Ecto neural progenitor cell (in vitro differentiated cells): ENCODE data around the gene SH3D19.
A peak's percentile ranks its signal among the peaks of the same experiment; 100 is the strongest.
"Not testable (repeated sequence)": the region's sequence is repeated elsewhere in the genome, so short reads cannot be mapped to it uniquely, and the experiment has no call there.

Experiments used
- DNase-seq: peaks from one replicate; pipeline ENCODE4 v3.0.0-alpha.2; 2018; ENCODE audit warnings: low spot score

Gene SH3D19

GRCh38 chr4:151325111-151325948 is at the start of gene SH3D19:
Gene SH3D19, minus strand, starts transcription at chr4:151325605. Its CDS starts 253 bp downstream, at chr4:151325352.
- peak; percentile 84 for DNase-seq

DNA sequence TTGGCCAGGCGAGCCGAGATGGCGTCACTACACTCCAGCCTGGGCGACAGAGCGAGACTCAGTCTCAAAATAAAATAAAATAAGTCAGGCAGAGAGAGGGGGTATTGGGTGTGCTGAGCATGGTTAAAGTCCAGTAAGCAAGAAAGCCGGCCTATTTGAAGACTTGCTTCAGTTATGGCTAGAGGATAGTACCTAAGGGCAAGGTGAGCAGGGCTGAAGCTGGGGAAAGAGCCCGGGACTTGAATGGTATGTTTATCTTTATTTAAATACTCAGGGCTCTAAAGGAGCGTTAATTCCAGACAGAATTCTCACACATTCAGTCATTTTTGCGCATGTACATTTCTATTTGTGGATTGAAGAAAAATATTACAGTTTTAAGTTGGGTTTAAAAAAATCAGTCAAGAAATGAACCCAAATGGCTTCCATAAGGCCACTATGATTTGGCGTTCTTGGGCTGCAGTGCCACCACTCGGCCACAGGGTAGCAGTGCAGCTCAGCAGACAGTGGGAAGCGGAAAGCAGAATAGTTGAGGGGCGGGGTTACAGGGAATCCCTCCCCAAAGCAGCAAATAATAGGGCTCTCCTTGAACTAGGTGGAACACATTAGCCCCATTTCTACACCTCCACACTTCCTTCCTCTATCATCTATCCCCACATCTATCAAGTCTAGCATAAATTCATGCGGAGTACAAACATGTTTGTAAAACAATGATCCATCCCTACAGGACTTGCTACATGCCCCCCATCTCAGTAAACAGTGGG is 37.2 kb upstream of the SH3D19 start:
- DNase-seq, result peak; percentile 84

- no peak for DNase-seq
Measured at GRCh38 chr4:151361966-151362365, 36.6 kb upstream of the SH3D19 start.

GRCh38 chr4:151361126-151361525 is 35.7 kb upstream of the SH3D19 start:
- DNase-seq, result no peak

GRCh38 chr4:151359576-151359975 is 34.2 kb upstream of the SH3D19 start:
- DNase-seq, result no peak

DNA sequence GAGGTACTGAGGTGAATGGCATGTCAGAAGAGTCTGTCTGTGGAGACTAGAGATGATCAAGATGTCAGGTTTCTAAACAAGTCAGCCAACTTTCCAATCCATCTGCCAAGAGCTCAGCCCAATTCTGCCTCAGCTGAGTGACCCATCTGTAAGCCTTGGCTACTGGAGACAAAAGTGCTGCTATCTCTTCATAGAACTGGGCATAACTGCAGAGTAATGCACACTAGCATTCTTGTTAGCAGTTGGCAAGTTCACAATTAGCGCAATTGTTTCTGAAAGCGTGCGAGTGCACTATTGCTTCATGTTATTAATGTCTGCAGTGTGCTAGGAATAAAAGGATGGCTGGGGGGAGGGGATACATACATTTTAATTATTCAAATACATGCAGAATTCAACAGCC is 32.9 kb upstream of the SH3D19 start:
- no peak for DNase-seq

GRCh38 chr4:151356510-151356909 is 31.1 kb upstream of the SH3D19 start:
- no peak for DNase-seq

DNA sequence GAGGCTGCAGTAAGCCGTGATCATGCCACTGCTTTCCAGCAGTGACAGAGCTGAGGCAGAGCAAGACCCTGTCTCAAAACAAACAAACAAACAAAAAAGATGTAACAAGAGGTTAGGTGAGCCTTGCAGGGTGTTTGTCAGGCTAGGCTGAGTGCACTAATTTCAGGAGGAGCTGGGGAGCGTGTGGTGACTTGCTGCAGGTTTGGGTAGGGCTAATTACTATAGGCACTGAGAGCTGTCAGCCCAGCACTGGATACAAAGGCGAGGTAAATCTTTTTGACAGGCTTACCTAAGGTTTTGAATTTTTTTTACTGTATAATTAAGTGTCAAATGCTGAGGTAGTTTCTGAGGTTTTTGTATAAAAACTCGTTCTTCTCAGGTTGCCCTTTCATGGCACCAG is 29.8 kb upstream of the SH3D19 start:
- no peak for DNase-seq

GRCh38 chr4:151347490-151348235 is 22.3 kb upstream of the SH3D19 start:
- no peak for DNase-seq

GRCh38 chr4:151344948-151345347 is 19.5 kb upstream of the SH3D19 start:
- no peak for DNase-seq

DNA sequence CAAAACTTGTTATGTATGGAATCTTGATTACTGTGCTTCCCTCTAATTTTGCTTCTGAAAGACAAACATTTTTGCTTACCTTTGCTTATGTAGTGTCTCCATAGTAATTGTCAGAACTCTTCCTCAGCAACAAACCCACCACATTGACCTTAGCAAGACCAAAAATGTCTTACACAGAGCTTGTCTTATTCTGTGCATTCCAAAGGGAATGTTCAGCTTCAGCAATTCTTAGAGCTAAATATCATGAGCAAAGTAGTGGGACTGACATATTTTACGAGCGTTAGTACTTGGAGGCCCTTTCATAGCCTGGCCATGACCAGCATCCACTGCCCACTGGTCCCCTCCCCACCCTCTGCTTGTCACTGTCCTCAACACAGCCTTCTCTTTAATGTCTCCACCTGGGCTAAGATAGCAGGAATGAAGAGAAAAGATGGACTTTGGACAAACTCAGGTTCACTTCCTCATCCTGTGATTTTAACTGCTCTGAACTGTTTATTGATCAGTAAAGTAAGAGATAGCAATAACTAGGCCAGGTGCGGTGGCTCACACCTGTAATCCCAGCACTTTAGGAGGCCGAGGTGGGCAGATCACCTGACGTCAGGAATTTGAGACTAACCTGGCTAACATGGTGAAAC is 15.5 kb upstream of the SH3D19 start:
- DNase-seq, result no peak

DNA sequence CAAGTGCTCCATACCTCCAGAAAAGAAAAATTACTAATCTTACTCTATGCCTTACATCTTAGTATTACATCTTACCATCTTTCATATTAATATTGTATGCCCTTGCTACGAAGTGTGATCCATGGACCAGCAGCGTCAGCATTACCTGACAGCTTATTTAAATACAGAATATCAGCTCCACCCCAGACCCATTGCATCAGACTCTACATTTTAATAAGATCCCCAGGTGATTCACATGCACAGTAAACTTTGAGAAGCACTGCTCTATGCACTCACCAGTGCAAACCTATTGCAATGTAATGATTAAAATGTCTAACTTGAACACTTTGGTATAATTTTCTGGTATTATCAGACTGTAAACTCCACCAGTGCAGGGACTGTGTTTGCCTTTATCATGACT is 14.1 kb upstream of the SH3D19 start:
- no peak for DNase-seq

DNA sequence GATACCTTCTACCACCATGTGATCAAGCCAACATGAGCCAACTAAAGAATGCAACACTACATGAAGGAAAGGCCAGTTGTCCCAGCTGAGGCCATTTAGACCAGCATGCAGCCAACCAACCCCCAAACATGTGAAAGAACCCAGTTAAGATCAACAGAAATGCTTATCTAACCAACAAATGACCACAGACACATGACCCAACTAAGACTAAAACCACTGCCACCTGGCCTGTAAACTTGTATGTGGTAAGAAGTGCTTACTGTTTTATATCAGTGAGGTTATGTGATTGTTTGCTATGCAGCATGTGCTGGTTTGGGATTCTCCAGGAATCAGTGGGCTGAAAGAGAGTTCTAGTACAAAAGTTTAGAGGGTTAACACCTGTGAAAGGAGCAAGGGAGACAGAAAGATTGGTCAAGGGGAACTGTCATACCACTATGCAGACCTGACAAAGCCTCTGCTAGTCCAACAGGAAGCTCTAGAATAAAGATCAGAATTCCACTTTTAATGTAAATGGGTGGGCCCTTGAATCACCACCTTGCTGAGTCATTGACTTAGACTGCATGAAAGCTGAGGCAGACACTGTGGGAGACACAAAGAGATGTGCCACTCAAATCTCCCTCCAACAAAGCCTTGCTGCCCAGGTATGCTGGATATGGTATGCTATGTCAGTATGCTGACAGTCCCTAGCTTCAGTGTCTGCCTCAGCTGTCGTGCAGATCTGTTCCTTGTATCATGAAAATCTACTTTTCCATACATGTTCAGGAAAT is 6.1 kb upstream of the SH3D19 start:
- no peak for DNase-seq

- no peak for DNase-seq
Measured at GRCh38 chr4:151329217-151330007, 4.0 kb upstream of the SH3D19 start.

GRCh38 chr4:151325949-151326246 is 493 bp upstream of the SH3D19 start:
- DNase-seq, result no peak

GRCh38 chr4:151324752-151325110 is 674 bp downstream of the SH3D19 start:
- DNase-seq, result peak; percentile 74

GRCh38 chr4:151324124-151324751 is 1.2 kb downstream of the SH3D19 start:
- DNase-seq, result no peak

DNA sequence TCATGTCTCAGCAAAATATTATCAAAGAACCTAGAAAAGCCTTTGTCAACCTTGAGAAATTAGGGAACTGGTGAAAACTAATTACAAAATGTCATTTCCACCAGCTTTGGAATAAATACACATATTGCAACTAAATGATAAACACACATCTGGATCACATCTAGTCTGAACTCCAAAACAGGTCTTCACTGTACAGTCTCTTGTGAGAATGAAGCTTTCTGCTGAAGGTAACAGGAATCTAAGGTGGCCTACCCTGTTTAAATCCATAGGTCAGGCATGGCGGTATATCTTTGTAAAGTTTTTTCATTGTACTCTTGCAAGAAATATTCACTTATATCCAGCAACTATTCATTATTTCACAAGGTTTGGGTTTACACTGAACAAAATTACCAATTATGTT is 1.7 kb downstream of the SH3D19 start:
- DNase-seq, result no peak

- DNase-seq, result no peak
Measured at GRCh38 chr4:151322570-151322969, 2.8 kb downstream of the SH3D19 start.

DNA sequence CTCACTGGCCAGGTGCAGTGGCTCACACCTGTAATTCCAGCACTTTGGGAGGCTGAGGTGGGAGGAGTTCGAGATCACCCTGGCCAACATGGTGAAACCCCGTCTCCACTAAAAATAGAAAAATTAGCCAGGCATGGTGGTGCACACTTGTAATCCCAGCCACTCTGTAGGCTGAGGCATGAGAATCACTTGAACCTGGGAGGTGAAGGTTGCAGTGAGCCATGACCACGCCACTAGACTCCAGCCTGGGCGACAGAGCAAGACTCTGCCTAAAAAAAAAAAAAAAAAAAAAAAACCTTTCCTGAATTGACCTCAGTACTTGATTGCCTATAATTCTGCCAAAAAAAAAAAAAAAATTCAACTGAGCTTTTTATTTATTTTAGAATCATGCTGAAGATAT is 3.2 kb downstream of the SH3D19 start:
- not testable (repeated sequence) for DNase-seq
